WTC11 (cell line): ENCODE results near the gene OAS1.

Experiments used
- AFF4 ChIP-seq: sonication (generic); formaldehyde crosslinking; IDR thresholded peaks from 2 replicates; pipeline ENCODE4 v1.8.1; 2023; ENCODE audit warnings: mild to moderate bottlenecking, missing genetic modification reagents, borderline replicate concordance
- CBFB ChIP-seq: sonication (generic); formaldehyde crosslinking; IDR thresholded peaks from 2 replicates; pipeline ENCODE4 v1.8.1; 2022; ENCODE audit warnings: mild to moderate bottlenecking, low read depth, missing genetic modification reagents
- CREM ChIP-seq: sonication (generic); formaldehyde crosslinking; IDR thresholded peaks from 2 replicates; pipeline ENCODE4 v1.8.1; 2022; ENCODE audit warnings: mild to moderate bottlenecking, missing genetic modification reagents, moderate library complexity
- KAT7 ChIP-seq: sonication (generic); formaldehyde crosslinking; IDR thresholded peaks from 2 replicates; pipeline ENCODE4 v1.8.1; 2023; ENCODE audit warnings: missing genetic modification reagents, mild to moderate bottlenecking, borderline replicate concordance
- MAX ChIP-seq: sonication (generic); formaldehyde crosslinking; IDR thresholded peaks from 2 replicates; pipeline ENCODE4 v1.8.0; 2022; ENCODE audit warnings: mild to moderate bottlenecking, missing genetic modification reagents
- RELA ChIP-seq: sonication (generic); formaldehyde crosslinking; IDR thresholded peaks from 2 replicates; pipeline ENCODE4 v1.8.1; 2022; ENCODE audit warnings: missing genetic modification reagents, mild to moderate bottlenecking, borderline replicate concordance
- TCF7 ChIP-seq: sonication (generic); formaldehyde crosslinking; IDR thresholded peaks from 2 replicates; pipeline ENCODE4 v1.8.0; 2022; ENCODE audit warnings: mild to moderate bottlenecking, low read depth, missing genetic modification reagents, moderate library complexity
- USF1 ChIP-seq: sonication (generic); formaldehyde crosslinking; IDR thresholded peaks from 2 replicates; pipeline ENCODE4 v1.8.0; 2022; ENCODE audit warnings: mild to moderate bottlenecking, missing genetic modification reagents
- ZNF138 ChIP-seq: sonication (generic); formaldehyde crosslinking; conservative IDR thresholded peaks from 2 replicates; pipeline ENCODE4 v1.8.1; 2022; ENCODE audit warnings: mild to moderate bottlenecking, moderate library complexity, missing genetic modification reagents
- ZNF263 ChIP-seq: sonication (generic); formaldehyde crosslinking; IDR thresholded peaks from 2 replicates; pipeline ENCODE4 v1.8.1; 2022; ENCODE audit warnings: low read depth, mild to moderate bottlenecking, moderate library complexity, missing genetic modification reagents
- TF ChIP-seq, protein P1 (sequence below): fragments of 250-450 bp; sonication (Bioruptor Pico); IDR thresholded peaks from 2 replicates; pipeline ENCODE4 v1.9.0; 2021; ENCODE audit warnings: mild to moderate bottlenecking
- TF ChIP-seq, protein P2 (sequence below): fragments of 200-600 bp; IDR thresholded peaks from 2 replicates; pipeline ENCODE4 v1.8.0; 2022; ENCODE audit warnings: antibody characterized with exemption
- TF ChIP-seq, protein P3 (sequence below): sonication (generic); formaldehyde crosslinking; IDR thresholded peaks from 2 replicates; pipeline ENCODE4 v1.8.1; 2022; ENCODE audit warnings: low read depth, missing genetic modification reagents, borderline replicate concordance
- TF ChIP-seq, protein P4 (sequence below): sonication (generic); formaldehyde crosslinking; conservative IDR thresholded peaks from 2 replicates; pipeline ENCODE4 v1.8.1; 2023; ENCODE audit warnings: mild to moderate bottlenecking, low read depth, missing genetic modification reagents, moderate library complexity

DNA sequence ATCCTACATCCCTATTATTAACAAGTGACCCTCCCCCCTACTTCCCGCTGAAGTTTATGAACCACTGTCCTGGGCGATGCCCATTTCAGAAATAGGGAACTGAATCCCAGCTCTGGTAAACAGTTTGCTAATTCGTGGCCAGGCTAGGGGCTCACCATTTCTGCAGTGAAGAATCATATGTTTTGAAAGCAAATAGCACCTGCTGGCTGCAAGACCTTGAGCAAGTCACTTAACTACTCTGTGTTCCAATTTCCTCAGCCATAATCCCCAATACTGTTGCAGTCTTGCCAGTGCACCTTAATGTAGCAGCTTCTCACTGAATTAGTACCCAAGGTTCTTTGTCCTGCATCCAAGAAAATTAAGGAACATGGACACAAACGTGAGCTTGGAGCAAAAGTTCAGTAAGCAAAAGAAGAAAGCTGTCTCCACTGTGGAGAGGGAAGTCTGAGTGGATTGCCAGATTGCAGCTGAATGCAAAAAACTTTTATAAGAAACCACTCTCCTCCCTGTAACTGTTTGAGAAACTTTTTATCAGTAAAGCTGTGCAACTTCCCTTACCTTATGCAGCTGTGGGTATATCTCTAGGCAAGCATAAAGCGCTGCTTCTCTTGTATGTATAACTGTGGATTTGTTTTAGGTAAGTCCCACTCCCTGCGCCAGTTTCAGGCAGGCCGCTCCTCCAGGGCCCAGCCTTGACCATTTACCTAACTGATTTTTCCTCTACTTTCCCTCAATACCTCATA is 824 bp downstream of the OAS1 start:
- TF ChIP-seq, protein P1, sequence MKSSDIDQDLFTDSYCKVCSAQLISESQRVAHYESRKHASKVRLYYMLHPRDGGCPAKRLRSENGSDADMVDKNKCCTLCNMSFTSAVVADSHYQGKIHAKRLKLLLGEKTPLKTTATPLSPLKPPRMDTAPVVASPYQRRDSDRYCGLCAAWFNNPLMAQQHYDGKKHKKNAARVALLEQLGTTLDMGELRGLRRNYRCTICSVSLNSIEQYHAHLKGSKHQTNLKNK = no peak
- TF ChIP-seq, protein P2, sequence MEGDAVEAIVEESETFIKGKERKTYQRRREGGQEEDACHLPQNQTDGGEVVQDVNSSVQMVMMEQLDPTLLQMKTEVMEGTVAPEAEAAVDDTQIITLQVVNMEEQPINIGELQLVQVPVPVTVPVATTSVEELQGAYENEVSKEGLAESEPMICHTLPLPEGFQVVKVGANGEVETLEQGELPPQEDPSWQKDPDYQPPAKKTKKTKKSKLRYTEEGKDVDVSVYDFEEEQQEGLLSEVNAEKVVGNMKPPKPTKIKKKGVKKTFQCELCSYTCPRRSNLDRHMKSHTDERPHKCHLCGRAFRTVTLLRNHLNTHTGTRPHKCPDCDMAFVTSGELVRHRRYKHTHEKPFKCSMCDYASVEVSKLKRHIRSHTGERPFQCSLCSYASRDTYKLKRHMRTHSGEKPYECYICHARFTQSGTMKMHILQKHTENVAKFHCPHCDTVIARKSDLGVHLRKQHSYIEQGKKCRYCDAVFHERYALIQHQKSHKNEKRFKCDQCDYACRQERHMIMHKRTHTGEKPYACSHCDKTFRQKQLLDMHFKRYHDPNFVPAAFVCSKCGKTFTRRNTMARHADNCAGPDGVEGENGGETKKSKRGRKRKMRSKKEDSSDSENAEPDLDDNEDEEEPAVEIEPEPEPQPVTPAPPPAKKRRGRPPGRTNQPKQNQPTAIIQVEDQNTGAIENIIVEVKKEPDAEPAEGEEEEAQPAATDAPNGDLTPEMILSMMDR = no peak
- TF ChIP-seq ZNF263 (CRISPR knock-in tag) = no peak
- no peak for TF ChIP-seq CREM (CRISPR knock-in tag)
- TF ChIP-seq TCF7 (CRISPR knock-in tag) = no peak
- TF ChIP-seq KAT7 (CRISPR knock-in tag) = no peak
- TF ChIP-seq RELA (CRISPR knock-in tag) = no peak
- no peak for TF ChIP-seq ZNF138 (CRISPR knock-in tag)
- no peak for TF ChIP-seq USF1 (CRISPR knock-in tag)
- TF ChIP-seq AFF4 (CRISPR knock-in tag) = no peak
- no peak for TF ChIP-seq CBFB (CRISPR knock-in tag)
- TF ChIP-seq, protein P3, sequence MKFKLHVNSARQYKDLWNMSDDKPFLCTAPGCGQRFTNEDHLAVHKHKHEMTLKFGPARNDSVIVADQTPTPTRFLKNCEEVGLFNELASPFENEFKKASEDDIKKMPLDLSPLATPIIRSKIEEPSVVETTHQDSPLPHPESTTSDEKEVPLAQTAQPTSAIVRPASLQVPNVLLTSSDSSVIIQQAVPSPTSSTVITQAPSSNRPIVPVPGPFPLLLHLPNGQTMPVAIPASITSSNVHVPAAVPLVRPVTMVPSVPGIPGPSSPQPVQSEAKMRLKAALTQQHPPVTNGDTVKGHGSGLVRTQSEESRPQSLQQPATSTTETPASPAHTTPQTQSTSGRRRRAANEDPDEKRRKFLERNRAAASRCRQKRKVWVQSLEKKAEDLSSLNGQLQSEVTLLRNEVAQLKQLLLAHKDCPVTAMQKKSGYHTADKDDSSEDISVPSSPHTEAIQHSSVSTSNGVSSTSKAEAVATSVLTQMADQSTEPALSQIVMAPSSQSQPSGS (CRISPR knock-in tag) = no peak
- TF ChIP-seq MAX (CRISPR knock-in tag) = no peak
- TF ChIP-seq, protein P4, sequence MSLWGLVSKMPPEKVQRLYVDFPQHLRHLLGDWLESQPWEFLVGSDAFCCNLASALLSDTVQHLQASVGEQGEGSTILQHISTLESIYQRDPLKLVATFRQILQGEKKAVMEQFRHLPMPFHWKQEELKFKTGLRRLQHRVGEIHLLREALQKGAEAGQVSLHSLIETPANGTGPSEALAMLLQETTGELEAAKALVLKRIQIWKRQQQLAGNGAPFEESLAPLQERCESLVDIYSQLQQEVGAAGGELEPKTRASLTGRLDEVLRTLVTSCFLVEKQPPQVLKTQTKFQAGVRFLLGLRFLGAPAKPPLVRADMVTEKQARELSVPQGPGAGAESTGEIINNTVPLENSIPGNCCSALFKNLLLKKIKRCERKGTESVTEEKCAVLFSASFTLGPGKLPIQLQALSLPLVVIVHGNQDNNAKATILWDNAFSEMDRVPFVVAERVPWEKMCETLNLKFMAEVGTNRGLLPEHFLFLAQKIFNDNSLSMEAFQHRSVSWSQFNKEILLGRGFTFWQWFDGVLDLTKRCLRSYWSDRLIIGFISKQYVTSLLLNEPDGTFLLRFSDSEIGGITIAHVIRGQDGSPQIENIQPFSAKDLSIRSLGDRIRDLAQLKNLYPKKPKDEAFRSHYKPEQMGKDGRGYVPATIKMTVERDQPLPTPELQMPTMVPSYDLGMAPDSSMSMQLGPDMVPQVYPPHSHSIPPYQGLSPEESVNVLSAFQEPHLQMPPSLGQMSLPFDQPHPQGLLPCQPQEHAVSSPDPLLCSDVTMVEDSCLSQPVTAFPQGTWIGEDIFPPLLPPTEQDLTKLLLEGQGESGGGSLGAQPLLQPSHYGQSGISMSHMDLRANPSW (CRISPR knock-in tag) = no peak
